Activated T-cell treated with anti-CD3 and anti-CD28 coated beads, Interleukin-2, amount 50 U/mL, for 1 hour (primary cell): Measurements from ENCODE around the gene TYK2.
"Not testable (repeated sequence)": the region's sequence is repeated elsewhere in the genome, so short reads cannot be mapped to it uniquely, and the experiment has no call there.

ENCODE experiments used
- DNase-seq: peaks from one replicate; pipeline ENCODE4 v3.0.0-alpha.2; 2020

TYK2 gene

GRCh38 chr19:10380313-10381102 is at the start of gene TYK2:
Gene TYK2, minus strand, starts transcription at chr19:10380572. Its CDS starts 2,166 bp downstream, at chr19:10378406.
- DNase-seq, result peak; percentile 96

- DNase-seq, result no peak
Measured at GRCh38 chr19:10428996-10429381, 48.6 kb upstream of the TYK2 start.

- DNase-seq, result no peak
Measured at GRCh38 chr19:10427169-10427568, 46.8 kb upstream of the TYK2 start.

GRCh38 chr19:10424011-10424637 is 43.8 kb upstream of the TYK2 start:
- DNase-seq, result peak; percentile 73

GRCh38 chr19:10422846-10423245 is 42.5 kb upstream of the TYK2 start:
- DNase-seq, result no peak

GRCh38 chr19:10422046-10422461 is 41.7 kb upstream of the TYK2 start:
- DNase-seq, result no peak

- no peak for DNase-seq
Measured at GRCh38 chr19:10421240-10422045, 41.1 kb upstream of the TYK2 start.

GRCh38 chr19:10420444-10421239 is 40.3 kb upstream of the TYK2 start, which contains the start of gene PDE4A:
Gene PDE4A, plus strand, starts transcription at chr19:10420538. Its CDS starts 227 bp downstream, at chr19:10420765.
- peak; percentile 67 for DNase-seq

- DNase-seq, result peak; percentile 65
Measured at GRCh38 chr19:10419646-10420443, 39.5 kb upstream of the TYK2 start.

GRCh38 chr19:10419200-10419645 is 38.9 kb upstream of the TYK2 start:
- no peak for DNase-seq

- DNase-seq, result peak; percentile 58
Measured at GRCh38 chr19:10418485-10419199, 38.3 kb upstream of the TYK2 start.

GRCh38 chr19:10418235-10418484 is 37.8 kb upstream of the TYK2 start:
- DNase-seq, result no peak

GRCh38 chr19:10417541-10418234 is 37.3 kb upstream of the TYK2 start:
- no peak for DNase-seq

GRCh38 chr19:10416380-10417257 is 36.2 kb upstream of the TYK2 start:
- peak; percentile 100 for DNase-seq

- no peak for DNase-seq
Measured at GRCh38 chr19:10416083-10416379, 35.7 kb upstream of the TYK2 start.

- DNase-seq, result no peak
Measured at GRCh38 chr19:10412257-10412977, 32.0 kb upstream of the TYK2 start.

GRCh38 chr19:10411224-10411623 is 30.9 kb upstream of the TYK2 start:
- not testable (repeated sequence) for DNase-seq

- peak; percentile 43 for DNase-seq
Measured at GRCh38 chr19:10408511-10409283, 28.3 kb upstream of the TYK2 start.
